ENCODE data around the gene SHROOM2. TPM values are rescaled to one million over a fixed set of nuclear protein-coding genes. Genes with fewer than 3 reads are reported as not detected.

Gene SHROOM2
- total RNA-seq, 1 donor from 2014 or later, result 8.2 TPM

GRCh38 chrX:9873952-9874351, 87.7 kb downstream of the SHROOM2 start:
- H3K36me3 Mint-ChIP-seq (ENCODE audit: unreplicated experiment), result no peaks in the 10 kb centered on the region
- H3K4me3 Mint-ChIP-seq (ENCODE audit: unreplicated experiment), result no peak overlapping the region
- TF ChIP-seq, protein P1, sequence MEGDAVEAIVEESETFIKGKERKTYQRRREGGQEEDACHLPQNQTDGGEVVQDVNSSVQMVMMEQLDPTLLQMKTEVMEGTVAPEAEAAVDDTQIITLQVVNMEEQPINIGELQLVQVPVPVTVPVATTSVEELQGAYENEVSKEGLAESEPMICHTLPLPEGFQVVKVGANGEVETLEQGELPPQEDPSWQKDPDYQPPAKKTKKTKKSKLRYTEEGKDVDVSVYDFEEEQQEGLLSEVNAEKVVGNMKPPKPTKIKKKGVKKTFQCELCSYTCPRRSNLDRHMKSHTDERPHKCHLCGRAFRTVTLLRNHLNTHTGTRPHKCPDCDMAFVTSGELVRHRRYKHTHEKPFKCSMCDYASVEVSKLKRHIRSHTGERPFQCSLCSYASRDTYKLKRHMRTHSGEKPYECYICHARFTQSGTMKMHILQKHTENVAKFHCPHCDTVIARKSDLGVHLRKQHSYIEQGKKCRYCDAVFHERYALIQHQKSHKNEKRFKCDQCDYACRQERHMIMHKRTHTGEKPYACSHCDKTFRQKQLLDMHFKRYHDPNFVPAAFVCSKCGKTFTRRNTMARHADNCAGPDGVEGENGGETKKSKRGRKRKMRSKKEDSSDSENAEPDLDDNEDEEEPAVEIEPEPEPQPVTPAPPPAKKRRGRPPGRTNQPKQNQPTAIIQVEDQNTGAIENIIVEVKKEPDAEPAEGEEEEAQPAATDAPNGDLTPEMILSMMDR (IDR thresholded peaks at IDR 0.05), result peak; percentile 60

GRCh38 chrX:9874483-9874882, 88.3 kb downstream of the SHROOM2 start:
- DNase-seq (ENCODE audit: extremely low spot score, unreplicated experiment), result no peak
- H3K4me1 Mint-ChIP-seq (ENCODE audit: unreplicated experiment), result peaks cover 18% of the 10 kb centered on the region

More at GRCh38 chrX:9873952-9874351, 87.7 kb downstream of the SHROOM2 start:
- DNase-seq (ENCODE audit: extremely low spot score, unreplicated experiment), result no peak
- Mint-ChIP-seq H3K4me1 (ENCODE audit: unreplicated experiment) (peaks cover 18% of the 10 kb centered on the region), H3K27me3 (ENCODE audit: unreplicated experiment) (no peaks in the 10 kb centered on the region), H3K27ac (ENCODE audit: unreplicated experiment) (no peak overlapping the region), H3K9me3 (ENCODE audit: unreplicated experiment) (peaks cover 6% of the 10 kb centered on the region)

DNA sequence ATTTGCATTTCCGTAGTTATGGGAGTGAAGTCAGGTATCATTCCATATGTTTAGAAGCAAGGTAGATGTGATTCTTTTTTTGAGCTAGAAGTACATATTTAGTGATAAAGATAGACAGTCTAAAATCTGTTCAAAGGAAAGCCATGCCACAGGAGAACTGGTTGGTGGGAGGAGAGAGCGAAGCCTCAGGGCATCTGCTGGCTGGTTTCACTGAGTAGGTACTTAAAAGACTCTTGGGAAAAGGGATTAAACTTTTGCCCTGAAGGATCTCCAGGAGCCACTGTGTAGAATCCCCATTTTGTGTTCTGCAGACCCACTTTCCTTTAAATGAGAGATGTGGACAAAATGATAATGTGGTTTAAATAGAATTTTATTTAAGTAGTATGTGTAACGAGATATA, 89.6 kb downstream of the SHROOM2 start:
- Mint-ChIP-seq H3K4me1 (ENCODE audit: unreplicated experiment) (peaks cover 18% of the 10 kb centered on the region), H3K36me3 (ENCODE audit: unreplicated experiment) (no peaks in the 10 kb centered on the region), H3K4me3 (ENCODE audit: unreplicated experiment) (no peak overlapping the region), H3K27me3 (ENCODE audit: unreplicated experiment) (no peaks in the 10 kb centered on the region), H3K9me3 (ENCODE audit: unreplicated experiment) (peaks cover 9% of the 10 kb centered on the region), H3K27ac (ENCODE audit: unreplicated experiment) (no peak overlapping the region)
- TF ChIP-seq, protein P1 (IDR thresholded peaks at IDR 0.05), result no peak
- DNase-seq (ENCODE audit: extremely low spot score, unreplicated experiment), result no peak

More at GRCh38 chrX:9874483-9874882, 88.3 kb downstream of the SHROOM2 start:
- H3K36me3 Mint-ChIP-seq (ENCODE audit: unreplicated experiment), result no peaks in the 10 kb centered on the region
- TF ChIP-seq, protein P1 (IDR thresholded peaks at IDR 0.05), result no peak
- no peaks in the 10 kb centered on the region for H3K27me3 Mint-ChIP-seq (ENCODE audit: unreplicated experiment)
- no peak overlapping the region for H3K4me3 Mint-ChIP-seq (ENCODE audit: unreplicated experiment)
- H3K9me3 Mint-ChIP-seq (ENCODE audit: unreplicated experiment), result peaks cover 6% of the 10 kb centered on the region
- H3K27ac Mint-ChIP-seq (ENCODE audit: unreplicated experiment), result no peak overlapping the region

DNA sequence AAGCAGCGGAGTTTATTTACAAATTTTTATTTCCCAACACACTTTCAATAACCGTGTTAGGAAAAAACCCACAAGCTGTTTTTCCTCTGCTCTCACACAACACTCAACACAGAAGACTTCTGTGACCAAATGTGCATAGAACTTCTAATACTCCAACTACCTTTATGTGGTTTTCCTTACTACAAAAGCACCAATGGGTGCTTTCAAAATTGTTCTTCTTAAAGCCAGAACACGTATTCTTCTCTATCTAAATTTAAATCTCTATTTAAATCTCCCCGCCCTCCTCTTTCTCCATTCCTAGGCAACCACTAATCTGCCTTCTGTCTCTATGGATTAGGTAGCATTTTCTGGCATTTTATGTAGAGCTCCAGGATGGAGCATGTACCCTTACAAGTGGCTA, 90.0 kb downstream of the SHROOM2 start:
- H3K27me3 Mint-ChIP-seq (ENCODE audit: unreplicated experiment), result no peaks in the 10 kb centered on the region
- H3K9me3 Mint-ChIP-seq (ENCODE audit: unreplicated experiment), result peaks cover 9% of the 10 kb centered on the region
- H3K4me3 Mint-ChIP-seq (ENCODE audit: unreplicated experiment), result no peak overlapping the region
- H3K4me1 Mint-ChIP-seq (ENCODE audit: unreplicated experiment), result peaks cover 18% of the 10 kb centered on the region
- no peak for DNase-seq (ENCODE audit: extremely low spot score, unreplicated experiment)
- TF ChIP-seq, protein P1 (IDR thresholded peaks at IDR 0.05), result no peak
- no peak overlapping the region for H3K27ac Mint-ChIP-seq (ENCODE audit: unreplicated experiment)
- no peaks in the 10 kb centered on the region for H3K36me3 Mint-ChIP-seq (ENCODE audit: unreplicated experiment)

DNA sequence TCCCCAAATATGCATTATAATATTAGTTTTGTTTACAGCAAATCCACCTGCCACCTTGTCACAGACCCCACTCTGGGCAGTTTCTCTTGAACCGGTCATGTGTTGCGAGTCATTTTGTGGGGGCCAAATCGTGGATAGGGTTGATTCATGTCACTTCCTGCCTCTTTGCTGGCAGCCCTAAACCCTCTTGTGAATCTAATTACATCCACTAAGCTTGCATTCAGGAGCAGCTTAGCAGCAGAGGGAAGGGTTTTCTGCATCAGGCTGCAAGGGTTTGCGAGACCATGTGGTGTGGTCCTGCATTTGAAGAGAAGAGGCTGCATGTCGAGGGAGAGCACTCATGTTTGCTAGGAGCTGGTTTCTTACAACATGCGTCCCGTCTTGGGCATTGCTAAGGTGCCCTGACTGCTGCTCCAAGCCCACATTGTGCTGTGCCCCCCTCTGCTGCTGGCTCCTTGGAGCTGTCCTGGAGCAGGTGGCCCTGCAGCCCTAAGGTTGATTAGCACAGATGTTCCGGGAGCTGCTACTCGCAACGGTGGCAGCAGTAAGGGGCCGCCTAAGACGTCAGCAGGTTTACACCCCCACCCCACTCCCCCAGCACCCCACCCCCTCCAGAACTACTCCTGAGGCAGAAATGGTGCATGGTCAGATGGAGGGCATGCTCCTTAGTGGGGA, 92.1 kb downstream of the SHROOM2 start:
- DNase-seq (ENCODE audit: extremely low spot score, unreplicated experiment), result no peak

More for the DNA sequence above, 92.1 kb downstream of the SHROOM2 start:
- TF ChIP-seq, protein P1 (IDR thresholded peaks at IDR 0.05), result no peak
- Mint-ChIP-seq H3K27me3 (ENCODE audit: unreplicated experiment) (no peaks in the 10 kb centered on the region), H3K27ac (ENCODE audit: unreplicated experiment) (no peak overlapping the region), H3K36me3 (ENCODE audit: unreplicated experiment) (no peaks in the 10 kb centered on the region), H3K9me3 (ENCODE audit: unreplicated experiment) (peaks cover 9% of the 10 kb centered on the region), H3K4me1 (ENCODE audit: unreplicated experiment) (peaks cover 16% of the 10 kb centered on the region), H3K4me3 (ENCODE audit: unreplicated experiment) (no peak overlapping the region)

All from osteocyte (in vitro differentiated cells).